SKM-1 treated with dmso at 0.1 percent for 144 hours (cell line): ENCODE measurements around the gene PAK2.
"Not testable (repeated sequence)": the region's sequence is repeated elsewhere in the genome, so short reads cannot be mapped to it uniquely, and the experiment has no call there.

Experiments
- DNase-seq: peaks from one replicate; lab custom pipeline; 2025; ENCODE audit not compliant: unreplicated experiment; lab: John Stamatoyannopoulos, UW

PAK2 gene

DNA sequence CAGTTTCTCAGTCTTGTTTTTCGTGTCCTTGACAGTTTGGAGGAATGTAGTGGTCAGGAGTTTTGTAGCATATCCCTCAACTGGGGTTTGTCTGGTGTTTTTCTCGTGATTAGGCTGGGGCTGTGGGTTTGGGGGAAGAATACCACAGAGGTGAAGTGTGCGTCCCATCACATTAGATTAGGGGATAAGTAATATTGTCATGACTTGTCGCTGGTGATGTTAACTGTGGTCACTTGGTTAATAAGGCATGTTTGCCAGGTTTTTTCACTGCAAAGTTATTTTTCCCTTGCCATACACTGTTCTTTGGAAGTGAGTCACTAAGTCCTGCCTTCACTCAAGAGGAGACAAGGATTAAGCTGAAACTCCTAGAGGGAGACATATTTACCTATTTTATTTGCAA, 39.1 kb downstream of the PAK2 start:
- no peak for DNase-seq

DNA sequence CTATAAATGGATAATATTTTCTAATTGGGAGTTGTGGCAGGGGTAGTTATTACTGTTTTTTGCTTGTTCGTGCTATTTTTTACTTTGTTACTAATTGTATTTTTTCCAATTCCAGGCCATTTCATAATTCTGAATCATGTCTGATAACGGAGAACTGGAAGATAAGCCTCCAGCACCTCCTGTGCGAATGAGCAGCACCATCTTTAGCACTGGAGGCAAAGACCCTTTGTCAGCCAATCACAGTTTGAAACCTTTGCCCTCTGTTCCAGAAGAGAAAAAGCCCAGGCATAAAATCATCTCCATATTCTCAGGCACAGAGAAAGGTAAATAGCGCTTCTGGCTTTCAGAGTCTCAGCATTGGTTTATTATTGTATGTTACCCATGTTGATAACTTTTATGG, 42.9 kb downstream of the PAK2 start:
- no peak for DNase-seq

GRCh38 chr3:196788528-196788927, 48.9 kb downstream of the PAK2 start:
- DNase-seq: no peak

- no peak for DNase-seq
Observed at GRCh38 chr3:196789885-196790359, 50.3 kb downstream of the PAK2 start.

DNA sequence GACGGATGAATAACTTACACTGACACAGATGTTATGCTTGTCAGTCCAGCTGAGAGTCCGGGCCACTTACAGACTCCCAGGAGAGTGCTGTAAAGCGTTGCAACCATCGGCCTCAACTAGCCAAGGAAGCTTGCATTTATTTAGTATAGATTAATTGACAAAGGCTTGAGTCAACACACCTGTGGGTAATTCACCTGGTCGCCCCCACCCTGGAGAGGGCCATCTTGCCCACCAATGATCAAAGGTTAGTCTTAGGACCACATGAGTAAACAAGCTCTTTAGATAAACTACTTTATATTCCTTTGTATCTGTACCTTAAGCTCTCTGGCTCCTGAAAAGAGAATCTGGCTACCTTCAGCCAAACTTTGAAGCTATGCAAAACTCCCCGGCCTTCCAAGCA, 51.0 kb downstream of the PAK2 start:
- no peak for DNase-seq

DNA sequence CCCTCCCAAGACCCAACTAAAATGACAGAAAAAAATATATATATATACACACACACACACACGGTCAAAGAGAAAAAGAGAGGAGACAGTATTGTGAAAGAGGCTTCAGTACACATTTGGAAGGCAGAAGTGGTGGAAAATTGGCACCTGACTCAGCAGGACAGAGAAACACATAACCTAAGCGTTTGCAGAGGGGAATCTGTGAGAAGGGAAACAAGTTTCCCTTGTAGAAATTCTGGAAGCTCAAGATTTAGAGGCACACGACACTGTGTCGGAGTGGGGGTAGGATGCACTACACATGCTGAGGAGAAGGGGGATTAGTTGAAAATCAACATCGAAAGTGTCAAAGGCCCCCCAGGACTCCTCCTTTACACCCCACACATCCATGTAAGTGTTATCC, 53.1 kb downstream of the PAK2 start:
- no peak for DNase-seq

- DNase-seq: no peak
Observed at GRCh38 chr3:196793246-196793645, 53.6 kb downstream of the PAK2 start.

DNA sequence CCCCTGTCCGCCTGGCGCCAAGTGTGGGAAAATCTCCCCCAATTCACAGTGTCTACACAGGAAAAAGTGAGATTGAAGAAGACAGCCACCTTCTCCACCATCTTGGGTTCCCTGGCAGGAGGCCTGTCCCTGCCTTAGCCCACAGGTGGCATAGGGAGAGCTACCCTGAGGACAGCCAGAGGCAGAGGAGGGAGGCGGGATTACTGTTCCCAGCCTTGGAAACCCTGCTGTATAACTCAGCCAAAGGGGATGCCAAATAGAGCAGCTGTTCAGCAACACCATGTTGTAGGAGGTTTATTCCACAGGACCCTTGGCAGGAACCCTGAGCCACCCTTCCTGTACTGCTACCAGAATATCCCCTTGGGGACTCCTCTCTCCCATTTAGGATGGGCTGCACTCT, 54.8 kb downstream of the PAK2 start:
- DNase-seq: no peak

DNA sequence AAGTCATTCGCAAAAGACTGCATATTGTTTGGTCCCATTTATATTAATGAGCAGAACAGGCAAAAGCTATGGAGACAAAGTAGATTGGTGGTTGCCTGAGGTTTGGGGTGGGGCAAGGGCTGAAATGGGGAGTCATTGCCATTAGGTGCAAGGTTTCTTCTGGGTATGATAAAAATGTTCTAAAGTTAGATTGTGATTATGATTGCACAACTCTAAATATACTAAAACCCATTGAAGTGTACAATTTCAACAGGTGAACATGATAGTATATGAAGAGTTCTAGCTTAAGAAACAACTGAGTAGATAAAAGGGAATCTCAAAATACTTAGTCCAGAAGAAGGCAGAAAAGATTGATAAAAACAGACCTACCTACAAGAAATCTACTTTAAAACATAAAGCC, 56.7 kb downstream of the PAK2 start:
- no peak for DNase-seq

GRCh38 chr3:196800742-196801434, 61.2 kb downstream of the PAK2 start:
- DNase-seq: no peak

- no peak for DNase-seq
Observed at GRCh38 chr3:196803891-196804468, 64.3 kb downstream of the PAK2 start.

GRCh38 chr3:196804773-196805172, 65.1 kb downstream of the PAK2 start:
- DNase-seq: no peak

DNA sequence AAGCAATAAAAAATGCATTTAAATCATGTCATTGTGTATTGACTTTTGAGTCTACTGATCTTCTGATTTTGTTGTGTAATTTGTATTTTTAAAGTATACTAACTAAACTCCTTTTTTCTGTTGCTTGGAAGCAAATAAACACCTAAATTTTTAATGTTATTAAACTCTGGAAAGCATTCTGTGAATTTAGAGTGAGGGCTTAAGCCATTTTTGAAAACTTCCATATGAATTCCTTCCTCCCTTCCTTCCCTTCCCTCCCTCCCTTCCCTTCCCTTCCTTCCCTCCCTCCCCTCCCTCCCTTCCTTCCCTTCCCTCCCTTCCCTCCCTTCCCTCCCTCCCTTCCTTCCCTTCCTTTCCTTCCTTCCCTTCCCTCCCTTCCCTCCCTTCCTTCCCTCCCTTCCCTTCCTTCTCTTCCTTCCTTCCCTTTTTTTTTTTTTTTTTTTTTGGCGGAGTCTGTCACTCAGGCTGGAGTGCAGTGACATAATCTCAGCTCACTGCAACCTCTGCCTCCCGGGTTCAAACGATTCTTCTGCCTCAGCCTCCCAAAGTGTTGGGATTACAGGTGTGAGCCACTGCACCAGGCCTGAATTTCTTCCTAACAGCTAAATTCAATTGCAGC, 71.4 kb downstream of the PAK2 start:
- DNase-seq: no peak

- no peak for DNase-seq
Observed at GRCh38 chr3:196812853-196813252, 73.2 kb downstream of the PAK2 start.

DNA sequence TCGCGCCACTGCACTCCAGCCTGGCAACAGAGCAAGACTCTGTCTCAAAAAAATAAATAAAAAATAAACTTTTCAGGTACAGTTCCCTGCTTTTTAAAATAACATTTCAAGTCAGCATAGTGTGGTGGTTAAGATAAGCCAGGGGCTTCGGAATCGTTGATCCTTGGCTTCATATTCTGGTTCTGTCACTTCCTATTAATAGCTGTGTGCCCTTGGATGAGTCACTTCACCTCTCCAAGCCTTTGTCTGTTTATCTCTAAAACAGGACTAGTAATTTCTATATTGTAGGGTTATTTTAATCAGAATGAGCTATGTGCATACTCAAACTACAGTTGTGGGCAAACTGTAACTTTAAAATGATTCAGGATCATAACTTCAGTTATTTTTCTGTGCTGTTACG, 74.2 kb downstream of the PAK2 start:
- no peak for DNase-seq

DNA sequence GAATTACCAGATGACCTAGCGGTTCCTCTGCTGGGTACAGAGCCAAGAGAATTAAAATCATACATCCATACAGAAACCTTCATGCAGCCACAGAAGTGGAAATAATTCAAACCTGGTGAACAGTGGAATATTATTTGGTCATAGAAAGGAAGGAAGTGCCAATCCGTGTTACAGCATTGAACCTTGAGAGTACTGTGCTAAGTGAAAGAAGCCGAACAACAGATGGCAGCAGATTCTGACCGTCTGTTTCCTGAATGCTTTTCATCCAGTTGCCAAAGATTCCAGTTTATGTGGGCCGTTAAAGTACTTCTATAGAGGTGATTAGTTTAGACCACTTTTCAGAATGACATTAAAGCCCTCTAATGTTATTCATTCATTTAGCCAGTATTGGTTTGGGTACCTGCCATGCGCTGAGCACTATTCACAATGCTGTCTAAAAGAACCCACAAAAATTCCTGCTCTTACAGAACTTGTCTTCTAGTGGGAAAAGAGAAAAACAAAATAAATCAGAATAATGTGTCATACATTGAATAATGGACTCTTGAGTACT, 82.2 kb downstream of the PAK2 start:
- DNase-seq: no peak

DNA sequence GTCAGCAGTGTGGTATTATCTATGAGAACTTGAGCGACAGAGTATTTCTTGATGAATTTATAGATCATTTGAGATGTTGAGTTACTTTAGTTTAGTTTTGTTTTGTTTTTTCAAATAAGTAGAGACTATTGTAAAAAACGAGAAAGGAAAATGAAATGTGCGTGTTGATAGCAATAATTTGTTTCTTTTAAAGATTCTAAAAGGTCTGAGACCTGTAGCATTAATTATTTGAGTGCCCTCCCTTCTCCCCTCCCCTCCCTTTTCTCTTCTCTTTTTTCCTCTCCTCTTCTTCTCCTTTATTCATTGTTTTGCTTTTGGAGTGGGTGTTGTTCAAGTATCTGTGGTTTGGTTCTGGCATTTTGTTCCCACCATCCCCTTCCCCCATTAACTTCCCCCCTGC, 90.0 kb downstream of the PAK2 start:
- DNase-seq: not testable (repeated sequence)

GRCh38 chr3:196835086-196835485, 95.4 kb downstream of the PAK2 start:
- no peak for DNase-seq

- not testable (repeated sequence) for DNase-seq
Observed at GRCh38 chr3:196836626-196837025, 97.0 kb downstream of the PAK2 start.

DNA sequence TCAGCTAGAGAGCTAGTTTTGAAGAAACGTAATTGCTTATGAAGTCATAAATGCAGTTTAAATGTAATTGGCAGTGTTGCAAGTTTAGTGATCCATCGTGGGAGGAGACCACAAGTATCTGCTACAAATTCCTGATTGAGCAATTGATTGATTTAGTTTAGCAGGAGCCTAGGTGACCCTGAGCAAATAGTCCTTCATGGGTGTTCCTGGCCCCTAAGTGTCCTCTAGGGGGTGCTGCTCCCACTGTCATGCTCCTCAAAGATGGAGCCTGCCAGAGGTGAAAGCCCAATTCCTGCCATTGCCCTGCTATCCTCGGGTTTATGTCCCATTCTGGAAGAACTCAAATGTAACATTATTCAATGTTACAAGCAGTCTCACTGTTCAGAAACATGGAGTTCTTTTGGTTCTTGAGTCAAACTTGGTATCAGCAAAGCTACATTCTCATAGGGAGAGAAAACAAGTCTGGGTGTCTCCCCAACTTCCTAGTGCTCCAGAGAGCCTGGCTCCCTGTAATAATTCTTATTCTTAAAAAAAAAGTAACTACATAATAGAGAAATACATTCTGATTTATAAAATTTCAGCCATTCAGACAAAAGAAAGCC, 98.3 kb downstream of the PAK2 start:
- peak; percentile 62 for DNase-seq

GRCh38 chr3:196839351-196839750, 99.7 kb downstream of the PAK2 start:
- not testable (repeated sequence) for DNase-seq
